Endothelial cell of umbilical vein (primary cell): ENCODE results near the gene ZNF471. TPM values are rescaled to one million over a fixed set of nuclear protein-coding genes. Genes with fewer than 3 reads are reported as not detected.

Experiments
- BruUV-seq: library from RNA; stranded (reverse); fragments of 400-500 nt; replicated peaks from 2 replicates; lab custom pipeline; 2021; lab: Mats Ljungman, UMichigan
- CTCF ChIA-PET: fragments of 300-600, 350-600 bp; sonication (Branson Sonifier 250); formaldehyde crosslinking; loops from one replicate; lab custom pipeline; 2021; ENCODE audit warnings: antibody characterized with exemption, inconsistent platforms; lab: Charles Lee
- POLR2A ChIA-PET: fragments of 300-600, 350-600 bp; sonication (Branson Sonifier 250); formaldehyde crosslinking; loops from one replicate; lab custom pipeline; 2021; ENCODE audit warnings: antibody characterized with exemption, inconsistent platforms; lab: Charles Lee
- DNase-seq: peaks from one replicate; pipeline ENCODE4 v3.0.0-alpha.2; 2011; ENCODE audit warnings: low read depth, low spot score
- FAIRE-seq: peaks from 2 replicates; lab custom pipeline; 2011; peaks lifted over from hg19 to GRCh38; lab: Jason Lieb, UNC
- H2AFZ ChIP-seq: 2 replicates; pipeline ENCODE4 v1.6.0; 2012; ENCODE audit warnings: low read depth, low read length, control low read depth, inconsistent platforms
- H3K27ac ChIP-seq: 2 replicates; pipeline ENCODE4 v1.5.1; 2011; ENCODE audit warnings: low read depth, mild to moderate bottlenecking, control low read depth, low read length, moderate library complexity; ENCODE audit not compliant: insufficient read depth
- H3K27me3 ChIP-seq, 2 experiments: 2 replicates each; pipeline versions ENCODE4 v1.6.0 to v1.6.1; 2011; ENCODE audit warnings: low read length in 2 of 2, mixed read lengths in 1 of 2; ENCODE audit not compliant: control insufficient read depth in 2 of 2, insufficient read depth in 2 of 2
- H3K36me3 ChIP-seq, 2 experiments: 2 replicates in 1 of 2; 3 replicates in 1 of 2; pipeline ENCODE4 v1.5.1; 2011; ENCODE audit warnings: low read length in 2 of 2, mild to moderate bottlenecking in 1 of 2, moderate library complexity in 1 of 2; ENCODE audit not compliant: control insufficient read depth in 2 of 2, insufficient read depth in 2 of 2; ENCODE audit errors: extremely low read depth in 1 of 2
- H3K4me1 ChIP-seq: 3 replicates; pipeline ENCODE4 v1.5.1; 2011; ENCODE audit warnings: mild to moderate bottlenecking, low read length; ENCODE audit not compliant: control insufficient read depth, insufficient read depth; ENCODE audit errors: extremely low read depth
- H3K4me2 ChIP-seq: 2 replicates; pipeline ENCODE4 v1.6.1; 2011; ENCODE audit warnings: low read length, control low read depth, mixed read lengths; ENCODE audit not compliant: insufficient read depth
- H3K4me3 ChIP-seq, 3 experiments: fragments of 200-600 bp in 1 of 3; sonication (generic), shearing (Covaris generic) in 1 of 3; replicated peaks in 1 of 3; 2 replicates each; pipeline ENCODE4 v1.5.1; 2011 to 2016; ENCODE audit warnings: control low read depth in 3 of 3, low read length in 3 of 3, mild to moderate bottlenecking in 2 of 3, inconsistent platforms in 1 of 3, low read depth in 1 of 3, moderate library complexity in 1 of 3; ENCODE audit not compliant: insufficient read depth in 1 of 3
- H3K79me2 ChIP-seq: 2 replicates; pipeline ENCODE4 v1.6.0; 2012; ENCODE audit warnings: low read length, inconsistent platforms; ENCODE audit not compliant: control insufficient read depth, insufficient read depth
- H3K9ac ChIP-seq: replicated peaks from 2 replicates; pipeline ENCODE3; 2011; ENCODE audit warnings: low read length, control low read depth; ENCODE audit not compliant: insufficient read depth; ENCODE audit errors: extremely low read depth
- H3K9me1 ChIP-seq: replicated peaks from 3 replicates; pipeline ENCODE4 v1.6.0; 2011; ENCODE audit warnings: mild to moderate bottlenecking, low read length; ENCODE audit not compliant: control insufficient read depth, insufficient read depth; ENCODE audit errors: extremely low read depth
- H3K9me3 ChIP-seq: replicated peaks from 2 replicates; pipeline ENCODE4 v1.5.1; 2012; ENCODE audit warnings: low read length, inconsistent platforms; ENCODE audit not compliant: control insufficient read depth, insufficient read depth
- H4K20me1 ChIP-seq: replicated peaks from 2 replicates; pipeline ENCODE3; 2011; ENCODE audit warnings: mild to moderate bottlenecking, low read length; ENCODE audit not compliant: control insufficient read depth, insufficient read depth; ENCODE audit errors: extremely low read depth
- CTCF ChIP-seq, 2 donors: IDR thresholded peaks; 1 replicate in 1 of 2; 2 replicates in 1 of 2; pipeline ENCODE4 v1.5.1; 2011; ENCODE audit warnings: low read length in 2 of 2, mild to moderate bottlenecking in 2 of 2, moderate library complexity in 2 of 2, control low read depth in 1 of 2, inconsistent platforms in 1 of 2, low read depth in 1 of 2; ENCODE audit not compliant: insufficient read depth in 1 of 2; ENCODE audit errors: extremely low read depth in 1 of 2
- EZH2 ChIP-seq: IDR thresholded peaks from 2 replicates; pipeline ENCODE4 v1.6.1; 2012; ENCODE audit warnings: borderline replicate concordance, low read depth, mild to moderate bottlenecking, moderate library complexity, low read length, inconsistent platforms; ENCODE audit not compliant: severe bottlenecking
- FOS ChIP-seq: IDR thresholded peaks from 2 replicates; pipeline ENCODE4 v1.6.1; 2011; ENCODE audit warnings: mild to moderate bottlenecking, low read length, moderate library complexity, borderline replicate concordance; ENCODE audit not compliant: insufficient read depth
- GATA2 ChIP-seq: IDR thresholded peaks from 2 replicates; pipeline ENCODE4 v1.7.0; 2011; ENCODE audit warnings: low read depth, mild to moderate bottlenecking, moderate library complexity, mixed read lengths, low read length; ENCODE audit not compliant: insufficient read length, insufficient read depth
- JUN ChIP-seq: IDR thresholded peaks from 2 replicates; pipeline ENCODE4 v1.6.1; 2011; ENCODE audit warnings: borderline replicate concordance, low read depth; ENCODE audit not compliant: insufficient read length, insufficient read depth
- MAX ChIP-seq: IDR thresholded peaks from 2 replicates; pipeline ENCODE4 v1.6.1; 2011; ENCODE audit not compliant: insufficient read depth, insufficient read length
- MYC ChIP-seq: IDR thresholded peaks from one replicate; pipeline ENCODE4 v1.6.1; 2011; ENCODE audit warnings: mild to moderate bottlenecking, low read depth, low read length
- POLR2A ChIP-seq: IDR thresholded peaks from 2 replicates; pipeline ENCODE4 v1.6.1; 2012; ENCODE audit warnings: low read depth, mild to moderate bottlenecking, control low read depth, low read length
- POLR2AphosphoS5 ChIP-seq: IDR thresholded peaks from 2 replicates; pipeline ENCODE4 v1.6.1; 2012; ENCODE audit warnings: low read depth, mild to moderate bottlenecking, control low read depth, low read length, moderate library complexity; ENCODE audit not compliant: insufficient read depth
- dilution Hi-C: fragments of 300-500 bp; cut with MboI; formaldehyde crosslinking; loops from one replicate; pipeline ENCODE4 v1.15.0; 2019; ENCODE audit warnings: low sequenced_read_pairs; ENCODE audit not compliant: extremely low pct_ligation_motif_present
- intact Hi-C: fragments of 100-400 bp; cut with micrococcal nuclease; formaldehyde crosslinking; loops from one replicate; pipeline ENCODE4 v1.10.0; 2022
- polyA plus RNA-seq, 4 experiments: library from polyadenylated mRNA; depleted of rRNA in 3 of 4; stranded (reverse) in 3 of 4; unstranded in 1 of 4; fragments of >200 nt; gene quantifications; 2 replicates each; pipeline versions ENCODE4 v1.2.1 to v1.2.3, GENCODE V29; 2011 to 2012; ENCODE audit warnings: missing spikeins in 1 of 4
- total RNA-seq: library from RNA; stranded (reverse); gene quantifications from 2 replicates; pipeline ENCODE4 v1.2.3, GENCODE V29; 2021

ZNF471 gene
- total and polyA plus RNA-seq, 2 donors (not counting 3 experiments of a cell fraction or from before 2014, with no cell fraction given): 0.92 to 3.1 TPM

DNA sequence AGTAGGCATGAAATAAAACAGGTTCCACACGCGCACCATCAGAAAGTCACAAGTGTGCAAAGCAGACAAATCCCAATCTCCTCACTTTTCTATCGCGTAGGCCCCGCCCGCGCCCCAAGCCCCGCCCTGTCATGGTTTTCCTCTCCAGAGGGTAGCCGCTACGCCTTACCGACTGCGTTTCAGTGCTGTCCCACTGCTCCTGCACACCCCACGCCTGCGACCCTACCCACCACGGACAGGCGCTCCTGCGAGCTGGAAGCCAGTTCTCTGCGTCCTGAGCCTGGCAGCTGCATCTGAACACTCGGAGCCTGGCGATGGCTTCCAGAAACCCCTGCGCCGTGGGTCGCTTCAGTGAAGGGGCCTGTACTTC, 59.2 kb downstream of the ZNF471 start:
- TF ChIP-seq CTCF (IDR thresholded peaks at IDR 0.05; ENCODE audit: extremely low read depth in 1 of 2, insufficient read depth in 1 of 2, low read depth in 1 of 2, low read length in 2 of 2): no peak
- TF ChIP-seq POLR2AphosphoS5: no peak
- no peak for TF ChIP-seq MYC
- no peak for TF ChIP-seq JUN
- TF ChIP-seq GATA2: no peak
- no peak for TF ChIP-seq EZH2
- no peak for TF ChIP-seq FOS
- no peak for TF ChIP-seq POLR2A
- no peak for TF ChIP-seq MAX
- dilution Hi-C loops: no loop called here
- no peaks in the 10 kb centered on the region for H3K27me3 ChIP-seq
- intact Hi-C loops: loop anchor here (1.0 to 10.0 kb wide), 5 partner anchors 28 to 414 kb away; partner anchors contain the start of genes ZFP28, ZNF583 and ZNF71
- DNase-seq (no peak), FAIRE-seq (no peak)
- no peaks in the 10 kb centered on the region for H4K20me1 ChIP-seq
- H3K4me1 ChIP-seq: peaks cover 3% of the 10 kb centered on the region
- peaks cover 7% of the 10 kb centered on the region for H3K9me3 ChIP-seq
- H2AFZ ChIP-seq: peak overlapping the region; percentile 96
- H3K9ac ChIP-seq: peak overlapping the region; percentile 44
- H3K27ac ChIP-seq: no peak overlapping the region
- POLR2A ChIA-PET: no interaction called here
- no peaks in the 10 kb centered on the region for H3K36me3 ChIP-seq
- no TSS peak for BruUV-seq
- CTCF ChIA-PET: no interaction called here
- peak overlapping the region; percentile 36 to 84 (median 73) for H3K4me3 ChIP-seq
- no peaks in the 10 kb centered on the region for H3K9me1 ChIP-seq
- H3K4me2 ChIP-seq: peak overlapping the region; percentile 48
- H3K79me2 ChIP-seq: no peaks in the 10 kb centered on the region
